Natural killer cell (primary cell): ENCODE measurements around the gene PDE4D. TPM values are rescaled to one million over a fixed set of nuclear protein-coding genes. Genes with fewer than 3 reads are reported as not detected.

ENCODE experiments used
- ATAC-seq, 3 donors: fragments of 150-1000 bp in 2 of 3; fragments of 200-7000 bp in 1 of 3; cut with Tn5 transposase; 1 replicate in 1 of 3; 2 replicates in 2 of 3; pipeline ENCODE4 v1.10.0; 2021; ENCODE audit warnings: mild to moderate bottlenecking in 2 of 3, moderate library complexity in 2 of 3
- DNase-seq, 2 donors: peaks; one replicate each; pipeline versions ENCODE4 v3.0.0 to v3.0.0-alpha.2; 2013 to 2021; ENCODE audit warnings: mixed read lengths in 1 of 2
- H3K27ac ChIP-seq: one replicate; pipeline ENCODE4 v1.5.1; 2013; ENCODE audit warnings: mild to moderate bottlenecking, low read length
- H3K27me3 ChIP-seq: one replicate; pipeline ENCODE4 v1.6.1; 2013; ENCODE audit warnings: low read length; ENCODE audit not compliant: control insufficient read depth, insufficient read depth
- H3K36me3 ChIP-seq: one replicate; pipeline ENCODE4 v1.6.1; 2013; ENCODE audit warnings: low read length; ENCODE audit not compliant: control insufficient read depth, insufficient read depth
- H3K4me1 ChIP-seq: one replicate; pipeline ENCODE4 v1.6.1; 2013; ENCODE audit warnings: low read length; ENCODE audit not compliant: control insufficient read depth, insufficient read depth
- H3K4me3 ChIP-seq: one replicate; pipeline ENCODE4 v1.5.1; 2013; ENCODE audit warnings: low read length
- H3K9me3 ChIP-seq: one replicate; pipeline ENCODE4 v1.6.1; 2013; ENCODE audit warnings: low read length; ENCODE audit not compliant: control insufficient read depth, insufficient read depth
- H3K27ac Mint-ChIP-seq, 2 donors: one replicate each; pipeline ENCODE4 v1.8.0; 2022; ENCODE audit warnings: mild to moderate bottlenecking in 2 of 2, mixed read lengths in 2 of 2, moderate library complexity in 1 of 2
- H3K27me3 Mint-ChIP-seq, 2 donors: one replicate each; pipeline ENCODE4 v1.8.0; 2022; ENCODE audit warnings: low read depth in 2 of 2, mixed read lengths in 2 of 2
- H3K36me3 Mint-ChIP-seq: one replicate; pipeline ENCODE4 v1.8.0; 2022; ENCODE audit warnings: mixed read lengths
- H3K4me1 Mint-ChIP-seq, 2 donors: one replicate each; pipeline ENCODE4 v1.8.0; 2022; ENCODE audit warnings: mixed read lengths in 2 of 2
- H3K4me3 Mint-ChIP-seq: one replicate; pipeline ENCODE4 v1.8.0; 2022; ENCODE audit warnings: mild to moderate bottlenecking, moderate library complexity, mixed read lengths
- H3K9me3 Mint-ChIP-seq, 2 donors: one replicate each; pipeline ENCODE4 v1.8.0; 2022; ENCODE audit warnings: mixed read lengths in 2 of 2
- CTCF ChIP-seq: fragments of 200-600 bp; IDR thresholded peaks from one replicate; pipeline ENCODE4 v1.8.0; 2022; ENCODE audit warnings: antibody characterized with exemption
- WGBS: methylation state at CpG from one replicate; pipeline ENCODE4 v1.1.7; 2013; ENCODE audit warnings: missing lambda C conversion rate; ENCODE audit not compliant: insufficient coverage; 5-methylcytosine and 5-hydroxymethylcytosine counted together
- intact Hi-C: fragments of 100-400 bp; cut with micrococcal nuclease; formaldehyde crosslinking; loops from one replicate; pipeline ENCODE4 v1.14.2; 2022
- total RNA-seq, 4 donors: library from RNA; stranded (reverse); fragments of 120-200 nt in 1 of 4; gene quantifications; one replicate each; pipeline versions ENCODE4 v1.2.3 to v1.2.4, GENCODE V29; 2013 to 2022

Gene PDE4D
- total RNA-seq, 3 donors from 2014 or later (not counting 1 experiment from before 2014, with no cell fraction given): 109 to 170 (median 116) TPM

GRCh38 chr5:59640411-59640810 is 253.1 kb downstream of the PDE4D start:
- no peaks in the 10 kb centered on the region for H3K4me1 ChIP-seq
- ATAC-seq: no peak
- H3K27ac ChIP-seq: no peak overlapping the region
- H3K4me3 ChIP-seq: no peak overlapping the region
- H3K9me3 ChIP-seq: no peaks in the 10 kb centered on the region
- H3K36me3 ChIP-seq: no peaks in the 10 kb centered on the region
- Mint-ChIP-seq H3K27ac (no peak overlapping the region), H3K9me3 (peaks cover 0 to 2% of the 10 kb centered on the region in 2 donors), H3K4me3 (no peak overlapping the region), H3K27me3 (peaks cover 4 to 7% of the 10 kb centered on the region in 2 donors), H3K4me1 (no peaks in the 10 kb centered on the region), H3K36me3 (no peaks in the 10 kb centered on the region)
- DNase-seq: no peak
- 95% methylated on average over 1 of the region's 1 CpG for WGBS
- H3K27me3 ChIP-seq: no peaks in the 10 kb centered on the region
- TF ChIP-seq CTCF: no peak
- intact Hi-C loops: no loop called here

- no peaks in the 10 kb centered on the region for H3K36me3 ChIP-seq
- no peaks in the 10 kb centered on the region for H3K4me1 ChIP-seq
- Mint-ChIP-seq H3K27me3 (peaks cover 7% of the 10 kb centered on the region in 2 donors), H3K36me3 (peaks cover 7% of the 10 kb centered on the region), H3K4me3 (no peak overlapping the region), H3K9me3 (peaks cover 2 to 8% of the 10 kb centered on the region in 2 donors), H3K27ac (no peak overlapping the region), H3K4me1 (no peaks in the 10 kb centered on the region)
- no peak for DNase-seq
- ATAC-seq: no peak
- H3K9me3 ChIP-seq: no peaks in the 10 kb centered on the region
- 87% methylated on average over 2 of the region's 4 CpGs for WGBS
- intact Hi-C loops: no loop called here
- H3K27me3 ChIP-seq: no peaks in the 10 kb centered on the region
- TF ChIP-seq CTCF: no peak
- H3K27ac ChIP-seq: no peak overlapping the region
- no peak overlapping the region for H3K4me3 ChIP-seq
Observed at GRCh38 chr5:59637884-59638580, 255.5 kb downstream of the PDE4D start.

GRCh38 chr5:59629561-59629960 is 264.0 kb downstream of the PDE4D start:
- peaks cover 0 to under 1% of the 10 kb centered on the region in 2 donors for H3K27me3 Mint-ChIP-seq
- peaks cover 4% of the 10 kb centered on the region for H3K36me3 Mint-ChIP-seq
- intact Hi-C loops: no loop called here
- H3K4me1 Mint-ChIP-seq: no peaks in the 10 kb centered on the region
- Histone ChIP-seq H3K4me3 (no peak overlapping the region), H3K4me1 (peaks cover 3% of the 10 kb centered on the region), H3K27me3 (no peaks in the 10 kb centered on the region), H3K36me3 (no peaks in the 10 kb centered on the region), H3K9me3 (no peaks in the 10 kb centered on the region), H3K27ac (no peak overlapping the region)
- WGBS: 92% methylated on average over 4 of the region's 4 CpGs
- DNase-seq (no peak), ATAC-seq (no peak)
- no peak overlapping the region for H3K27ac Mint-ChIP-seq
- no peak for TF ChIP-seq CTCF
- H3K9me3 Mint-ChIP-seq: peaks cover 3 to 9% of the 10 kb centered on the region in 2 donors
- H3K4me3 Mint-ChIP-seq: no peak overlapping the region
